Nephron progenitor cell (in vitro differentiated cells): ENCODE data around the gene SETMAR.
"Not testable (repeated sequence)": the region's sequence is repeated elsewhere in the genome, so short reads cannot be mapped to it uniquely, and the experiment has no call there.

ENCODE experiments used
- DNase-seq: peaks from one replicate; pipeline ENCODE4 v3.0.0; 2021
- H3K27ac Mint-ChIP-seq: 2 replicates; pipeline ENCODE4 v1.8.0; 2021; ENCODE audit warnings: mild to moderate bottlenecking, moderate library complexity, mixed read lengths
- H3K27me3 Mint-ChIP-seq: 2 replicates; pipeline ENCODE4 v1.8.0; 2021; ENCODE audit warnings: mild to moderate bottlenecking, low read depth, mixed read lengths; ENCODE audit not compliant: poor library complexity
- H3K36me3 Mint-ChIP-seq: 2 replicates; pipeline ENCODE4 v1.8.0; 2021; ENCODE audit warnings: low read depth, mixed read lengths
- H3K4me1 Mint-ChIP-seq: 2 replicates; pipeline ENCODE4 v1.8.0; 2021; ENCODE audit warnings: mixed read lengths
- H3K4me3 Mint-ChIP-seq: 2 replicates; pipeline ENCODE4 v1.8.0; 2021; ENCODE audit warnings: mild to moderate bottlenecking, moderate library complexity, mixed read lengths
- H3K9me3 Mint-ChIP-seq: 2 replicates; pipeline ENCODE4 v1.8.0; 2021; ENCODE audit warnings: mild to moderate bottlenecking, moderate library complexity, mixed read lengths
- TF ChIP-seq, protein P1 (sequence below): fragments of 200-600 bp; sonication (generic); IDR thresholded peaks from 2 replicates; pipeline ENCODE4 v1.5.0; 2021; ENCODE audit warnings: antibody characterized with exemption

SETMAR gene

DNA sequence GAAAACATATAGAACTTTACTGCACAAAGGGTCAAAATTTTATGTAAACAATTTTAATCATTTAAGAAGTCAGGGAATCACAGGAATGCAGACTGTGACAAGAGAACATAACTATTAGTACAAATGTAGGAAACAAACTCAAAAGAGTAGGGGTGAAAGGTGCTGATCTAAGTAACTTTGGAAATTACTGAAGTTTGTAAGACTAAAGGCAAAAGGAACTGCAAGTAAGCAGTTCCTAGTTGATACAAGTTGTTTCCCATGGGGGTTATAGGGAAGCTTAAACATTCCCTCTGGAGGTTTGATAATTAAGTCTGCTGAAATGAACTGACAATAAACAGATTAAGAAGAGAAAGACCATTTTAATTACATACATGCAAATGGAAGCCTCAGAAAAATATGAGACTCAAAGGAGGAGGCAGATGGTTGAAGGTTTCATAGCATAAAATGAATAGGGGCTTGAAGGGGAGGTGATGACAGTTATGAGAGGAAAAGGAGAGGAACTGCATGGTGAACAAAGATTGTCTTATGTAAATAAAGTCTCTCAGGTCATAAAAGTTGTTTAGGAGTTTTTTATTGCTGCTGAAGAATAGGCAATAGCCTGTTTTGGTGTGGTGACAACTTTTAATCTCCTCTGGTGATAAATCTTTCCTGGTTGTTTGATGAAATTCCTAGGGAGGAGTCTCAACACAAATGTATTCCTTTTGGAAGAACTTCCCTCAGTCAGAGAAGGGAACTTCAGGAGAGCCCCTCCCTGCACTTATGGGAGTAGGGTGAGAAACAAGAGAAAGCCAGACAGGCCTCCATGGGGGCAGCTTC is 17.1 kb downstream of the SETMAR start:
- no peaks in the 10 kb centered on the region for H3K27me3 Mint-ChIP-seq
- TF ChIP-seq, protein P1, sequence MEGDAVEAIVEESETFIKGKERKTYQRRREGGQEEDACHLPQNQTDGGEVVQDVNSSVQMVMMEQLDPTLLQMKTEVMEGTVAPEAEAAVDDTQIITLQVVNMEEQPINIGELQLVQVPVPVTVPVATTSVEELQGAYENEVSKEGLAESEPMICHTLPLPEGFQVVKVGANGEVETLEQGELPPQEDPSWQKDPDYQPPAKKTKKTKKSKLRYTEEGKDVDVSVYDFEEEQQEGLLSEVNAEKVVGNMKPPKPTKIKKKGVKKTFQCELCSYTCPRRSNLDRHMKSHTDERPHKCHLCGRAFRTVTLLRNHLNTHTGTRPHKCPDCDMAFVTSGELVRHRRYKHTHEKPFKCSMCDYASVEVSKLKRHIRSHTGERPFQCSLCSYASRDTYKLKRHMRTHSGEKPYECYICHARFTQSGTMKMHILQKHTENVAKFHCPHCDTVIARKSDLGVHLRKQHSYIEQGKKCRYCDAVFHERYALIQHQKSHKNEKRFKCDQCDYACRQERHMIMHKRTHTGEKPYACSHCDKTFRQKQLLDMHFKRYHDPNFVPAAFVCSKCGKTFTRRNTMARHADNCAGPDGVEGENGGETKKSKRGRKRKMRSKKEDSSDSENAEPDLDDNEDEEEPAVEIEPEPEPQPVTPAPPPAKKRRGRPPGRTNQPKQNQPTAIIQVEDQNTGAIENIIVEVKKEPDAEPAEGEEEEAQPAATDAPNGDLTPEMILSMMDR = no peak
- peaks cover 36% of the 10 kb centered on the region for H3K4me1 Mint-ChIP-seq
- H3K9me3 Mint-ChIP-seq = peaks cover 42% of the 10 kb centered on the region
- DNase-seq = no peak
- H3K4me3 Mint-ChIP-seq = peak overlapping the region; percentile 26
- peaks cover 53% of the 10 kb centered on the region for H3K36me3 Mint-ChIP-seq
- H3K27ac Mint-ChIP-seq = peak overlapping the region; percentile 87

DNA sequence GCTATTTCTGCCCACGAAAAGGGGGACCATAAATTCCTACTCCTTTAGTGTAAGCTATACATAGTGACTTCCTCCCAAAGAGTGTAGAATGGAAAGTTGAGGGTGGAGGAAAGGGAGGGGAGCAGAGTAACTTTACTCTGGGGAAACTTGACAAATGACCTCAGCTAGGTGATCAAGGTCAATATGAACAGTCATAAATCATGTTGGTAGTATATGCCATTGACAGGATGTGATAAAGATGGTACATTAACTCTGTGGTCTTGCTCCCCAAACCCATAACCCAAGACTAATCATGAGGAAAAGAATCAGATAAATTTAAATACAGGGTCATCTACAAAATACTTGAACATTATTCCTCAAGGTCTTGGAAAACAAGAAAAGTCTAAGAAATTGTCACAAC is 18.6 kb downstream of the SETMAR start:
- DNase-seq = no peak
- Mint-ChIP-seq H3K27ac (peak overlapping the region; percentile 80), H3K4me1 (peaks cover 36% of the 10 kb centered on the region), H3K36me3 (peaks cover 43% of the 10 kb centered on the region), H3K4me3 (peak overlapping the region; percentile 14), H3K27me3 (no peaks in the 10 kb centered on the region), H3K9me3 (peaks cover 42% of the 10 kb centered on the region)
- TF ChIP-seq, protein P1 = no peak

GRCh38 chr3:4322635-4323034 is 19.5 kb downstream of the SETMAR start:
- peaks cover 36% of the 10 kb centered on the region for H3K4me1 Mint-ChIP-seq
- no peak for DNase-seq
- no peaks in the 10 kb centered on the region for H3K27me3 Mint-ChIP-seq
- no peak overlapping the region for H3K4me3 Mint-ChIP-seq
- peaks cover 41% of the 10 kb centered on the region for H3K36me3 Mint-ChIP-seq
- TF ChIP-seq, protein P1 = no peak
- H3K9me3 Mint-ChIP-seq = peaks cover 44% of the 10 kb centered on the region
- no peak overlapping the region for H3K27ac Mint-ChIP-seq

GRCh38 chr3:4323246-4324027 is 20.3 kb downstream of the SETMAR start:
- peaks cover 35% of the 10 kb centered on the region for H3K36me3 Mint-ChIP-seq
- no peaks in the 10 kb centered on the region for H3K27me3 Mint-ChIP-seq
- no peak for DNase-seq
- TF ChIP-seq, protein P1 = no peak
- H3K9me3 Mint-ChIP-seq = peaks cover 44% of the 10 kb centered on the region
- H3K27ac Mint-ChIP-seq = peak overlapping the region; percentile 73
- no peak overlapping the region for H3K4me3 Mint-ChIP-seq
- peaks cover 36% of the 10 kb centered on the region for H3K4me1 Mint-ChIP-seq

GRCh38 chr3:4326868-4327267 is 23.7 kb downstream of the SETMAR start:
- peaks cover 6% of the 10 kb centered on the region for H3K4me1 Mint-ChIP-seq
- H3K27ac Mint-ChIP-seq = no peak overlapping the region
- DNase-seq = no peak

GRCh38 chr3:4329806-4330205 is 26.6 kb downstream of the SETMAR start:
- H3K27me3 Mint-ChIP-seq, H3K4me3 Mint-ChIP-seq, H3K4me1 Mint-ChIP-seq, H3K27ac Mint-ChIP-seq, DNase-seq: not testable (repeated sequence)
- Mint-ChIP-seq H3K36me3 (peaks cover 50% of the 10 kb centered on the region), H3K9me3 (peaks cover 73% of the 10 kb centered on the region)

More at GRCh38 chr3:4326868-4327267, 23.7 kb downstream of the SETMAR start:
- H3K27me3 Mint-ChIP-seq = no peaks in the 10 kb centered on the region
- H3K36me3 Mint-ChIP-seq = peaks cover 42% of the 10 kb centered on the region
- H3K9me3 Mint-ChIP-seq = peaks cover 58% of the 10 kb centered on the region
- TF ChIP-seq, protein P1 = no peak
- H3K4me3 Mint-ChIP-seq = no peak overlapping the region
